Stimulated activated naive CD8-positive, alpha-beta T cell treated with anti-CD3 and anti-CD28 coated beads, Interleukin-15, Interleukin-2, amounts not matched to agents 100 ng/mL and 50 ng/mL, for 24 hours (primary cell): Measurements from ENCODE around the gene SS18L1.

Source experiments
- H3K27ac Mint-ChIP-seq: one replicate; pipeline ENCODE4 v1.8.0; 2021; ENCODE audit warnings: mild to moderate bottlenecking, mixed read lengths
- H3K27me3 Mint-ChIP-seq: one replicate; pipeline ENCODE4 v1.8.0; 2021; ENCODE audit warnings: mixed read lengths
- H3K36me3 Mint-ChIP-seq: one replicate; pipeline ENCODE4 v1.8.0; 2021; ENCODE audit warnings: low read depth, mixed read lengths
- H3K4me1 Mint-ChIP-seq: one replicate; pipeline ENCODE4 v1.8.0; 2021; ENCODE audit warnings: low read depth, mixed read lengths
- H3K4me3 Mint-ChIP-seq: one replicate; pipeline ENCODE4 v1.8.0; 2021; ENCODE audit warnings: mild to moderate bottlenecking, mixed read lengths
- H3K9me3 Mint-ChIP-seq: one replicate; pipeline ENCODE4 v1.8.0; 2021; ENCODE audit warnings: mixed read lengths

SS18L1 gene

GRCh38 chr20:62229667-62230066 lies 86.1 kb downstream of the SS18L1 start:
- Mint-ChIP-seq H3K36me3 (no peaks in the 10 kb centered on the region), H3K4me1 (no peaks in the 10 kb centered on the region), H3K27ac (no peak overlapping the region), H3K4me3 (no peak overlapping the region), H3K27me3 (peaks cover 10% of the 10 kb centered on the region), H3K9me3 (no peaks in the 10 kb centered on the region)

- Mint-ChIP-seq H3K27me3 (peaks cover 8% of the 10 kb centered on the region), H3K4me1 (no peaks in the 10 kb centered on the region), H3K36me3 (no peaks in the 10 kb centered on the region), H3K4me3 (no peak overlapping the region), H3K27ac (no peak overlapping the region), H3K9me3 (no peaks in the 10 kb centered on the region)
These were observed 86.7 kb downstream of the SS18L1 start for GRCh38 chr20:62230276-62230675.

- Mint-ChIP-seq H3K27ac (no peak overlapping the region), H3K36me3 (no peaks in the 10 kb centered on the region), H3K27me3 (peaks cover 8% of the 10 kb centered on the region), H3K4me3 (no peak overlapping the region), H3K4me1 (no peaks in the 10 kb centered on the region), H3K9me3 (no peaks in the 10 kb centered on the region)
These were observed 87.1 kb downstream of the SS18L1 start for GRCh38 chr20:62230696-62231095.

- no peaks in the 10 kb centered on the region for H3K4me1 Mint-ChIP-seq
These were observed 87.7 kb downstream of the SS18L1 start for GRCh38 chr20:62231292-62231691.

More at GRCh38 chr20:62231292-62231691, 87.7 kb downstream of the SS18L1 start:
- Mint-ChIP-seq H3K36me3 (no peaks in the 10 kb centered on the region), H3K27ac (no peak overlapping the region), H3K27me3 (peaks cover 4% of the 10 kb centered on the region), H3K4me3 (no peak overlapping the region), H3K9me3 (no peaks in the 10 kb centered on the region)
